B cell (primary cell): ENCODE results near the gene ZSCAN20.

ENCODE experiments used
- CTCF ChIP-seq: fragments of 200-600 bp; IDR thresholded peaks from one replicate; pipeline ENCODE4 v1.8.0; 2022; ENCODE audit warnings: antibody characterized with exemption, mild to moderate bottlenecking
- EZH2 ChIP-seq: IDR thresholded peaks from 2 replicates; pipeline ENCODE4 v1.6.1; 2012; ENCODE audit warnings: borderline replicate concordance, low read depth, mild to moderate bottlenecking, moderate library complexity, low read length; ENCODE audit not compliant: insufficient read depth, poor library complexity, severe bottlenecking

GRCh38 chr1:33500547-33500946, 28.1 kb downstream of the ZSCAN20 start:
- TF ChIP-seq CTCF: no peak
- TF ChIP-seq EZH2: no peak
